T-helper 1 cell (primary cell): ENCODE results near the gene C20orf96.
"Not testable (repeated sequence)": the region's sequence is repeated elsewhere in the genome, so short reads cannot be mapped to it uniquely, and the experiment has no call there.

Experiments
- DNase-seq, 5 donors: peaks; one replicate each; pipeline ENCODE4 v3.0.0-alpha.2; 2012 to 2020

Gene C20orf96

GRCh38 chr20:226958-227357, 63.6 kb downstream of the C20orf96 start, which contains the start of gene DEFB129:
Gene DEFB129 (plus strand): TSS chr20:227258. CDS start chr20:227289, 31 bp downstream.
- no peak for DNase-seq

GRCh38 chr20:225879-226278, 64.7 kb downstream of the C20orf96 start:
- DNase-seq, result not testable (repeated sequence)

- no peak for DNase-seq
These were observed 69.2 kb downstream of the C20orf96 start for GRCh38 chr20:221258-221830.
